Tibial nerve (tissue), 3 donors: ENCODE data around the gene LSM2.

Source experiments
- POLR2A ChIP-seq, 2 donors: fragments of 450-650 bp; IDR thresholded peaks; one replicate each; pipeline ENCODE4 v1.6.1; 2017; ENCODE audit warnings: antibody characterized with exemption in 2 of 2, mild to moderate bottlenecking in 2 of 2, moderate library complexity in 2 of 2
- TF ChIP-seq, protein P1 (sequence below), 5 experiments: fragments of 200-600 bp in 3 of 5; fragments of 450-650 bp in 2 of 5; sonication (generic) in 3 of 5; IDR thresholded peaks; one replicate each; pipeline ENCODE4 v1.5.1; 2016 to 2019; ENCODE audit warnings: antibody characterized with exemption in 5 of 5, mild to moderate bottlenecking in 3 of 5, moderate library complexity in 2 of 5

GRCh38 chr6:31825553-31825952 lies 18.8 kb upstream of the LSM2 start:
- no peak for TF ChIP-seq POLR2A (IDR thresholded peaks at IDR 0.05)
- TF ChIP-seq, protein P1, sequence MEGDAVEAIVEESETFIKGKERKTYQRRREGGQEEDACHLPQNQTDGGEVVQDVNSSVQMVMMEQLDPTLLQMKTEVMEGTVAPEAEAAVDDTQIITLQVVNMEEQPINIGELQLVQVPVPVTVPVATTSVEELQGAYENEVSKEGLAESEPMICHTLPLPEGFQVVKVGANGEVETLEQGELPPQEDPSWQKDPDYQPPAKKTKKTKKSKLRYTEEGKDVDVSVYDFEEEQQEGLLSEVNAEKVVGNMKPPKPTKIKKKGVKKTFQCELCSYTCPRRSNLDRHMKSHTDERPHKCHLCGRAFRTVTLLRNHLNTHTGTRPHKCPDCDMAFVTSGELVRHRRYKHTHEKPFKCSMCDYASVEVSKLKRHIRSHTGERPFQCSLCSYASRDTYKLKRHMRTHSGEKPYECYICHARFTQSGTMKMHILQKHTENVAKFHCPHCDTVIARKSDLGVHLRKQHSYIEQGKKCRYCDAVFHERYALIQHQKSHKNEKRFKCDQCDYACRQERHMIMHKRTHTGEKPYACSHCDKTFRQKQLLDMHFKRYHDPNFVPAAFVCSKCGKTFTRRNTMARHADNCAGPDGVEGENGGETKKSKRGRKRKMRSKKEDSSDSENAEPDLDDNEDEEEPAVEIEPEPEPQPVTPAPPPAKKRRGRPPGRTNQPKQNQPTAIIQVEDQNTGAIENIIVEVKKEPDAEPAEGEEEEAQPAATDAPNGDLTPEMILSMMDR (IDR thresholded peaks at IDR 0.05) = no peak
